Loucy (cell line): ENCODE data around the gene MICAL3.

Experiments used
- CTCF ChIP-seq: fragments of 200-600 bp; sonication (generic); conservative IDR thresholded peaks from 2 replicates; pipeline ENCODE4 v1.5.1; 2014; ENCODE audit warnings: mild to moderate bottlenecking, antibody characterized with exemption, low read length
- EZH2phosphoT487 ChIP-seq: fragments of 200-600 bp; IDR thresholded peaks from 2 replicates; pipeline ENCODE4 v1.6.1; 2018; ENCODE audit warnings: antibody characterized with exemption, mild to moderate bottlenecking, moderate library complexity, borderline replicate concordance

GRCh38 chr22:17953147-17953546, 71.2 kb downstream of the MICAL3 start:
- TF ChIP-seq CTCF (no peak), EZH2phosphoT487 (no peak)
